Middle frontal gyrus (tissue), 1 donor: ENCODE measurements around the gene ZNF106.

Experiments used
- DNase-seq: peaks from one replicate; pipeline ENCODE4 v3.0.0-alpha.2; 2015; ENCODE audit warnings: low spot score; ENCODE audit errors: extremely low spot score

Gene ZNF106

DNA sequence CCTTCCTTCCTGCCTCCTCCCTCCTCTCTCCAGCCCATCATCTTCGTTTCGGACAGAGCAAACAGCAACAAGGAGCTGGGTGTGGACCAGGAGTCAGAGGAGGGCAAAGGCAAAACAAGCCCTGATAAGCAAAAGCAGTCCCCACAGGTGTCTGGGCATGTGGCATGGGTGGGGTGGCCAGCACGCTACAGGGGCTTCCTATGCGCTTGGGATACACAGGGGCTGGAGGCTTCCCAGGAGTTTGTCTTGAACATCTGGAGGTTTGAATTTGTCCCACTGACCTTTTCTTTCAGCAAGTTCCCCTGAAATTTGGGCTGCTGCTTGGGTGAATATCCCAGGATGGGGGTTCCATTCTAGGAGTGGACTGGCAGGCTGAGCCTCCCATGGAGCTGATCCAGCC is 82.8 kb downstream of the ZNF106 start:
- DNase-seq, result no peak

DNA sequence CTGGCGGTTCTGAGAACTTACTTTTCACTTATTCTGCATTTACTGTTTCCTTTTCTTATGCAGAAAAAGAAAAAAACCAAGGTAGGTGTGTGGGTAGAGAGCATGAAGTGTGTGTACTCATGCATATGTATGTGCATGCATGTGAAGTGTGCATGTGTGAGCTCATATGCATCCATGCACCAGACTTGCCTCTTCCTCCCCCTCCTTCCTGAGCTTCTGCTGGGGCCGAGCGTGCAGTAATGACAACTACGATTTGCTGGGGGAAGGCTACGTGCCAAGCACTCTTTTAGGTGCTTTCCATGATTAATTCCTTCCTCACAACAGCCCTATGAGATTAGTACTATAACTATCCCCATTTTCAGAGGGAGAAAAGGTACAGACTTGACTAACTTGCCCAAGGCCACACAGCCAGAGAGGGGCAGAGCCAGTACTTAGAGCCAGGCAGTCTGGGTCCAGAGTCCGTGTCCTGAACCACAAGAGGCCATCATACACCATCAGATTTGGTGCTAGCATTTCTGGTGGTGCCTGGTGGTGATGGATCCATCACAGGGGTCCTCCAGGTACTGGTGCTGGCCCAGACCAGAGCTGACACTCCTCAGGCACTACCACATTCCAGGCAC is 85.0 kb downstream of the ZNF106 start:
- DNase-seq, result no peak

DNA sequence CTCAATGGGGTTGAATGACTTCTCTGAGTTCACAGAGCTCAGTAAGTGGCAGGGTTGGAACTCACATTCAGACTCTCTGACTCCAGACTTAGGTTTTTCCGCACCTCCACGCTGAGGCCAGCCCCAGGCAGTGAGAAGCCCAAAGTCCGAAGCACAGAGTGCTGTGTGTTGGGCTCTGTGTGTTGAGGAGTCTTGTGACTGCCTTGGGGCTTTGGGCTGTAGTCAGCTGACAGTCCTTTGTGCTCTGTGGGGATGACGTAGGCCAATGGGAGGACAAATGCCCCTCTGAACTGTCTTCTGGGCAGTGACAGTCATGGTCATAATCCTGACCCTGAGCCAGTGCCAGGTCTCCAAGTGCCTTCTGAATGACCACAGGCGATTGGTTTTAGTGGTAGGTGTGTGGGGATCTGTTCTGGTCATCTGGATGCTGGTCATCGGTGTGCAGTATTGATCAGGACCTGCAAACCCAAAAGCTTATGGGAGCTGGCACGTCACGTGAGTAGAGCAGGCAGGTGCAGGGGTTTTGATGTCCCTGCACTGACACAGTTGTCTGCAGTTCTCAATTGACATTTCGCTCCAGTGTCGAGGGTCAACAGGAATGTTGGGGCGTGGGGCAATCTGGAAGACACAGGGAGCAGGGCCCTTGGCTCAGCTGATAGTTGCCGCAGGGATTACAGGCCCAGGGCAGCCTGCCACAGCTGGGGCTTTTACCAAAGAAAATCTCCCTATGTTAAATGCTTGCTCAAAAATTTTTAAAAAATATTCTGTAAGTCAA is 86.3 kb downstream of the ZNF106 start:
- peak; percentile 77 for DNase-seq

DNA sequence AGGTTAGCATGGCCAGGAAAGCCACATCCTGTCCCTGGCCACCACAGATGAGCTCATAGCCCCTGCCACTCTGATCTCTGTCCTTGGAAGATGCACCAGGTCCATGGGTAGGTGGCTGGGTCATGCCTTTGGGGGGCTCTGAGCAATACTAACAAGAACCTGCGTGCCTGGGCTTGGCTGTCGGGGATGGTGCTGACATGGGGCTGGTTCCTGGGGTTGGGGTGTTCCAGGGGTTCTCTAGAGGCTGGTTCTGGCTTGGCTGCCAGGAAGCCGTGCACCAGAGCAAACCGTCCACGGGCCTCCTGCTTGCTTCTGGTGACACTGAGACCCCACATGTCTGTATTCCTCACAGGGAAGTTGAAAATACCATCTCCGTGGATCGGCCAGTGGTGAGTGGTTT is 87.6 kb downstream of the ZNF106 start:
- DNase-seq, result no peak

DNA sequence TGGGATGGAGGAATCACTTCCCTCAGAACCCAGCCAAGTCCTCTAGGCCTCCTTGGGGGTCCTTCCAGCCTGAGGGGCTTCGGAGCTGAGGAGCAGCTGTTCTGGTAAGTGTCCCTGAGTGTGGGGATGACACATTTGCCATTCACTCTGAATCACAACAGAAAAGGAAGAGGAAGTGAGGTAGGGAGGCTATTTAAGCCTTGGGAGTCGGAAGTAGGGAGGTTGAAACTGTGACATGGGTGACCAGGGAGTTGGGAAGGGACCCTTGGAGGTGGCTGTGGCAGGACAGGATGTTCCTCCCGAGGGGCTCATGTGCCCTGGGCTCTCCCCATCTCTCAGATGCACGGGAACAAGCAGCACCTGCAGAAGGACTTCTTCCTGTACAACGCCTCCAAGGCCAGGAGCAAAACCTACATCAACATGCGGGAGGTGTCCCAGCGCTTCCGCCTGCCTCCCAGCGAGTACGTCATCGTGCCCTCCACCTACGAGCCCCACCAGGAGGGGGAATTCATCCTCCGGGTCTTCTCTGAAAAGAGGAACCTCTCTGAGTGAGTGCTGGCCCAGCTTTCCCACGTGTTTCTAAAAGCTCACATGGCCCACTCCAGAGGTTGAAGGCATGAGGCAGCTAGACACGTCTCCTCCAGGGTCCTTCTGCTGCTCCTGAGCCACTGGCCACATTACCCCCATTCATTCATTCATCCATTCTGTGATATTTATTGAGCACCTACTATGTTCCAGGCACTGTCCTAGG is 88.3 kb downstream of the ZNF106 start:
- no peak for DNase-seq

- DNase-seq, result no peak
Measured at GRCh38 chr15:42401544-42402454, 89.1 kb downstream of the ZNF106 start.

DNA sequence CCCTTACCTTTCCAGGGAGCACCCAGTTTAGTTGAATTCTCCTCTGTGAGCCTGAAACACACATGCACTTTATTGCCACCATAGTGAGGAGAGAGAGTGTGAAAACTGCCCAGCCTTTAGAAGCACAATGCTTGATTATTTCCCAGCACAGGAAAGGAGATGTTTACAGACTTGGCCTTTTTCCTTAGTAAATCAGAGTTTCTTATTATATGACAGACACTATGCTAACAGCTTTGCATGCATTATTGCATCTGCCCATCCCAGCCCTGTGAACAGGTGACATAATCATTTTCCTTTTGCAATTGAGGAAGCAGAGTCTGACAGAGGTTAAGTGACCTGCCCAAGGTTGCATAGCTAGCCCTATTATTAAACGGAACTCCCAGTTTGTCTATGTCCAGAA is 95.1 kb downstream of the ZNF106 start:
- no peak for DNase-seq

- DNase-seq, result no peak
Measured at GRCh38 chr15:42394106-42394505, 96.8 kb downstream of the ZNF106 start.

GRCh38 chr15:42392309-42393024 is 98.5 kb downstream of the ZNF106 start:
- no peak for DNase-seq

DNA sequence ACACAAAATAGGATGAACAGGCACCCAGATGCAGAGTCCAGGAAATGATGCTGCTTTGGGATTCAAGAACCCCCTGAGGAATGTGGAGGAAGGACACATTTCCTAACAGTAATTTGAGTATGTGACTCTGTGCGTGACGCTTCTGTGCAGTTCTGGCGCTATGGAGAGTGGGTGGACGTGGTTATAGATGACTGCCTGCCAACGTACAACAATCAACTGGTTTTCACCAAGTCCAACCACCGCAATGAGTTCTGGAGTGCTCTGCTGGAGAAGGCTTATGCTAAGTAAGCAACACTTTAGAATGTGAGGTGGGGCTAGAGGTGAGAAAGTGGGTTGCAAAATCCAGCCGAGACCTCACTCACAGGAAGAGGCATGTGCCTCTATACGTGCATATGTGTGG is 103.3 kb downstream of the ZNF106 start:
- DNase-seq, result no peak

DNA sequence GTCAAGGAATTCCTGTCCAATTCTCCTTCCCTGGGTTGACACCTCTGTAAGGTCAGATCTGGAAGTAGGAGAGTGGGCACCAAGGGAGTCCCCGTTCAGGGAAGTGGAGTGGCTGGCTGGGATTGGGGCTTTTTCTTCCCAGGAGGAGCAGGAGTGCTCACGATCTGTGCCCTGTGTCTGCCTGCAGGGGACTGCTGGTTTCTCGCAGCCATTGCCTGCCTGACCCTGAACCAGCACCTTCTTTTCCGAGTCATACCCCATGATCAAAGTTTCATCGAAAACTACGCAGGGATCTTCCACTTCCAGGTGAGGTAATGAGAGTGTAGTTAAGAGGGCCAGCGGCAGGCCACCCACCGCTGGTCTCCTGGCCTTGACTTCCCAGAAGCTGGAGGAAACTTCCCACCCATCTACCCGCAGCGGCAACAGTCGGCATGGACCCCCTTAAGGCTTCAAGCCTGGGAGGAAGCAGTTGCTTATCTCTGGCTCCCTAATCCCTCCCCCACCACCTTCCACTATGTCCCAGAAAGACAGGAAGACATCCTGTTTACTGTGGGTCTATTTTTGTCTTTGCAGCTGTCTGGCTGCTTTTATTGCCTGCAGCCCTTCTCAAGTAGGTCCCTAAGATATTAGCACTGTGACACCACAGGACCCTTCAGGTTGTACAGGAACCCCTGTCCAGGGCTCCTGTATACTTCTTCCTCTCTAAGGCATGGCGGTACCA is 104.8 kb downstream of the ZNF106 start:
- no peak for DNase-seq

DNA sequence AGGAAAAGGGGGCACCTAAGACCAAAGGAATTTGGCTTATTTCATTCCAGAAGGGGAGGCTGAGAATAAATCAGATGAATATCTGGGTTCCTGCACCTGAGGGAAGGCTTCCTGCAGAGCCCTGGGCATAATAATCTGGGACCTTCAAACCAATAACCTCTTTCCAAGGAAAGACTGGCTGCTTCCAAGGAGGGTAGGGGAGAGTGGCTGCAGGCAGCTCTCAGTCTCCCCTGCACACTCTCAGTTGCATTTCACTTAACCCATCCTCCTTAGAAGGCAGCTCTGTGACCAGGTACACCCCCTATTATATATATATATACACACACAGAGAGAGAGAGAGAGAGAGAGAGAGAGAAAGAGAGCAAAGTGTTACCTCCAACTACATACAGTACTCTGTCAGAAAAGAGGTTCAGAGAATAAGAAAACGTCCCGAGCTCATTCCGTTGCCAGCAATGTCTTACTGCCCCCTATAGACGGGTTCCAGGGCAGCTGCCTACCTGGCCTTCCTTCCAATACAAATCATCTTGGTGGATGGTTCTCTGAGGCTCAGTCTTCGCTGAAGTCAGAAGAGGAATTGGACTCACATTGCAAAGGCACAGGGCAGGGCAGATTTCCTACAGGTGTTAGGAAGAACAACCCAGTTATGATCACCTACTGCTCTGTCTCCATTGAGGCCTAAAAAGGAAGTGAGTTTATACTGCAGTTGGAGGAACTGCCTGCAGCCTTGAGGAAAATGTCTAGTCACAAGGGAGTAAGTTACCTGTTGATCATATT is 105.5 kb downstream of the ZNF106 start:
- DNase-seq, result no peak

- DNase-seq, result no peak
Measured at GRCh38 chr15:42384597-42384996, 106.3 kb downstream of the ZNF106 start.

GRCh38 chr15:42378011-42378410 is 112.9 kb downstream of the ZNF106 start:
- DNase-seq, result no peak

DNA sequence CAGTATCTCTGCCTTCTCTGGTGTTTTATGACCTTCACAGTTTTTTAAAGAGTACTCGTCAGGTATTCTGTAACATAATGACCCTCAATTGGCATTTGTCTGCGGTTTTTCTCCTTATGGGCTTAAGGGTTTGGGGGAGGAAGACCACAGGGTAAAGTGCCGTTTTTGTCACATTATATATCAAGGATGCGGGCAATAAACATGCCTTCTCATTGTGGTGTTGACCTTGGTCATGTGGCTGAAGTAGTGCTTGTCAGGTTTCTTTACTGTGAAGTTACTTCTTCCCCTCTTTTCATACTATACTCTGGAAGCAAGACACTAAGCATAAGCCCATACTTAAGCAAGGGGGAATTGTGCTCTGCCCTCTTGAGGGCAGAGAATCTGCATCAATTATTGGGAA is 115.0 kb downstream of the ZNF106 start:
- DNase-seq, result no peak

- no peak for DNase-seq
Measured at GRCh38 chr15:42375252-42375651, 115.7 kb downstream of the ZNF106 start.

DNA sequence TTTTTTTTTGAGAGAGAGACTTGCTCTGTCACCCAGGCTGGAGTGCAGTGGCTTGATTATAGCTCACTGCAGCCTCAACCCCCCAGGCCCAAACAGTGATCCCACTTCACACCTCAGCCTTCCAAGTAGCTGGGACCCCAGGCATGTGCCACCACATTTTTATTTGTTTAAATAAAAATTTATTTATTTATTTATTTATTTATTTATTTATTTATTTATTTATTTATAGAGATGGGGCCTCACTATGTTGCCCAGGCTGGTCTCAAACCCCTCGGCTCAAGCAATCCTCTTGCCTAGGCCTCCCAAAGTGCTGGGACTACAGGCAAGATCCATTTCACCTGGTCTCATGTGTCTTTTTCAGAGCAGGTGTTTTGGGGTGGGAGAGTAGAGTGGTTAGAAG is 116.1 kb downstream of the ZNF106 start:
- DNase-seq, result no peak

GRCh38 chr15:42373936-42374335 is 117.0 kb downstream of the ZNF106 start:
- DNase-seq, result no peak

- DNase-seq, result no peak
Measured at GRCh38 chr15:42373274-42373673, 117.7 kb downstream of the ZNF106 start.
